Hematopoietic multipotent progenitor cell (in vitro differentiated cells): ENCODE results near the gene GNG12. TPM values are rescaled to one million over a fixed set of nuclear protein-coding genes. Genes with fewer than 3 reads are reported as not detected.

ENCODE experiments used
- DNase-seq, 3 donors: peaks; one replicate each; pipeline ENCODE4 v3.0.0-alpha.2; 2011 to 2015; ENCODE audit warnings: low read depth in 2 of 3, low spot score in 2 of 3
- total RNA-seq: library from RNA; depleted of rRNA; stranded (reverse); fragments of >200 nt; gene quantifications from one replicate; pipeline ENCODE4 v1.2.3, GENCODE V29; 2012

Gene GNG12
- total RNA-seq, 1 donor = under 0.01 TPM

- no peak for DNase-seq
These were observed 45.0 kb downstream of the GNG12 start for GRCh38 chr1:67788238-67788790.

GRCh38 chr1:67787746-67788145, 45.5 kb downstream of the GNG12 start:
- no peak for DNase-seq

GRCh38 chr1:67785847-67786753, 47.2 kb downstream of the GNG12 start:
- DNase-seq = no peak

- DNase-seq = no peak
These were observed 48.6 kb downstream of the GNG12 start for GRCh38 chr1:67784545-67785186.

- no peak for DNase-seq
These were observed 52.6 kb downstream of the GNG12 start for GRCh38 chr1:67780637-67781036.

- no peak for DNase-seq
These were observed 55.8 kb downstream of the GNG12 start for GRCh38 chr1:67777440-67777839.

GRCh38 chr1:67777016-67777415, 56.3 kb downstream of the GNG12 start:
- DNase-seq = no peak

- DNase-seq = no peak
These were observed 59.8 kb downstream of the GNG12 start for GRCh38 chr1:67773462-67773861.

GRCh38 chr1:67771749-67772148, 61.5 kb downstream of the GNG12 start:
- DNase-seq = no peak

- DNase-seq = no peak
These were observed 62.1 kb downstream of the GNG12 start for GRCh38 chr1:67771152-67771551.

GRCh38 chr1:67769633-67770256, 63.5 kb downstream of the GNG12 start:
- DNase-seq = no peak

GRCh38 chr1:67768480-67768879, 64.8 kb downstream of the GNG12 start:
- no peak for DNase-seq

- no peak for DNase-seq
These were observed 66.0 kb downstream of the GNG12 start for GRCh38 chr1:67767103-67767782.

GRCh38 chr1:67766141-67766978, 66.9 kb downstream of the GNG12 start:
- DNase-seq = peak in 2 of 3 donors; percentile 45 to 76

- DNase-seq = no peak
These were observed 68.6 kb downstream of the GNG12 start for GRCh38 chr1:67764633-67765032.

GRCh38 chr1:67761730-67762129, 71.5 kb downstream of the GNG12 start:
- DNase-seq = no peak

- no peak for DNase-seq
These were observed 72.2 kb downstream of the GNG12 start for GRCh38 chr1:67761091-67761490.

- DNase-seq = peak in 2 of 3 donors; percentile 54 to 76
These were observed 73.0 kb downstream of the GNG12 start for GRCh38 chr1:67760030-67760821.

- no peak for DNase-seq
These were observed 73.6 kb downstream of the GNG12 start for GRCh38 chr1:67759692-67760029.
